Glutamatergic neuron (in vitro differentiated cells): ENCODE measurements around the gene NFIC. TPM values are rescaled to one million over a fixed set of nuclear protein-coding genes. Genes with fewer than 3 reads are reported as not detected.
"Not testable (repeated sequence)": the region's sequence is repeated elsewhere in the genome, so short reads cannot be mapped to it uniquely, and the experiment has no call there.

Source experiments
- DNase-seq: peaks from one replicate; pipeline ENCODE4 v3.0.0; 2022
- H3K27ac Mint-ChIP-seq: one replicate; pipeline ENCODE4 v1.8.0; 2020; ENCODE audit warnings: mild to moderate bottlenecking, mixed read lengths, inconsistent platforms; ENCODE audit not compliant: unreplicated experiment
- H3K27me3 Mint-ChIP-seq: one replicate; pipeline ENCODE4 v1.8.0; 2020; ENCODE audit warnings: mild to moderate bottlenecking, moderate library complexity, mixed read lengths, inconsistent platforms; ENCODE audit not compliant: unreplicated experiment
- H3K36me3 Mint-ChIP-seq: one replicate; pipeline ENCODE4 v1.8.0; 2020; ENCODE audit warnings: mild to moderate bottlenecking, mixed read lengths, inconsistent platforms; ENCODE audit not compliant: unreplicated experiment
- H3K4me1 Mint-ChIP-seq: one replicate; pipeline ENCODE4 v1.8.0; 2020; ENCODE audit warnings: mild to moderate bottlenecking, low read depth, mixed read lengths, inconsistent platforms; ENCODE audit not compliant: unreplicated experiment
- H3K4me3 Mint-ChIP-seq: one replicate; pipeline ENCODE4 v1.8.0; 2020; ENCODE audit warnings: mild to moderate bottlenecking, mixed read lengths, inconsistent platforms; ENCODE audit not compliant: unreplicated experiment
- H3K9me3 Mint-ChIP-seq: one replicate; pipeline ENCODE4 v1.8.0; 2020; ENCODE audit warnings: mild to moderate bottlenecking, moderate library complexity, mixed read lengths, inconsistent platforms; ENCODE audit not compliant: unreplicated experiment
- CTCF ChIP-seq: fragments of 200-600 bp; sonication (generic); IDR thresholded peaks from one replicate; pipeline ENCODE4 v1.5.0; 2021; ENCODE audit not compliant: partially characterized antibody, unreplicated experiment
- total RNA-seq: library from RNA; stranded (reverse); fragmentation: NEBNext Ultra II Directional; extraction: Animal tissue kit (Norgen Biotek cat#: 25700); gene quantifications from one replicate; pipeline ENCODE4 v1.2.1, GENCODE V29; 2021; ENCODE audit not compliant: unreplicated experiment

The NFIC gene
- total RNA-seq, 1 donor from 2014 or later, result 2.0 TPM

GRCh38 chr19:3392480-3392879 is 26.1 kb downstream of the NFIC start:
- no peaks in the 10 kb centered on the region for H3K9me3 Mint-ChIP-seq
- TF ChIP-seq CTCF, result no peak
- no peaks in the 10 kb centered on the region for H3K36me3 Mint-ChIP-seq
- peaks cover 6% of the 10 kb centered on the region for H3K27me3 Mint-ChIP-seq
- no peak overlapping the region for H3K4me3 Mint-ChIP-seq
- no peak overlapping the region for H3K27ac Mint-ChIP-seq
- DNase-seq, result no peak
- H3K4me1 Mint-ChIP-seq, result no peaks in the 10 kb centered on the region

- Mint-ChIP-seq H3K4me3 (no peak overlapping the region), H3K27ac (no peak overlapping the region), H3K27me3 (peaks cover 3% of the 10 kb centered on the region), H3K4me1 (no peaks in the 10 kb centered on the region), H3K36me3 (no peaks in the 10 kb centered on the region), H3K9me3 (no peaks in the 10 kb centered on the region)
- no peak for TF ChIP-seq CTCF
- no peak for DNase-seq
These were observed 30.5 kb downstream of the NFIC start for GRCh38 chr19:3396881-3397265.

- DNase-seq, result no peak
- Mint-ChIP-seq H3K4me3 (no peak overlapping the region), H3K27ac (no peak overlapping the region), H3K27me3 (peaks cover 5% of the 10 kb centered on the region), H3K36me3 (no peaks in the 10 kb centered on the region), H3K9me3 (no peaks in the 10 kb centered on the region), H3K4me1 (no peaks in the 10 kb centered on the region)
- TF ChIP-seq CTCF, result no peak
These were observed 31.1 kb downstream of the NFIC start for GRCh38 chr19:3397266-3398022.

- H3K4me1 Mint-ChIP-seq, result no peaks in the 10 kb centered on the region
- no peak for TF ChIP-seq CTCF
- H3K9me3 Mint-ChIP-seq, result no peaks in the 10 kb centered on the region
- H3K27me3 Mint-ChIP-seq, result peaks cover 5% of the 10 kb centered on the region
- DNase-seq, result no peak
- no peaks in the 10 kb centered on the region for H3K36me3 Mint-ChIP-seq
- H3K27ac Mint-ChIP-seq, result no peak overlapping the region
- no peak overlapping the region for H3K4me3 Mint-ChIP-seq
These were observed 31.9 kb downstream of the NFIC start for GRCh38 chr19:3398114-3398899.

GRCh38 chr19:3398900-3399278 is 32.5 kb downstream of the NFIC start:
- Mint-ChIP-seq H3K9me3 (no peaks in the 10 kb centered on the region), H3K27ac (no peak overlapping the region), H3K27me3 (peaks cover 5% of the 10 kb centered on the region), H3K36me3 (no peaks in the 10 kb centered on the region), H3K4me3 (no peak overlapping the region), H3K4me1 (no peaks in the 10 kb centered on the region)
- no peak for DNase-seq
- TF ChIP-seq CTCF, result no peak

- H3K4me1 Mint-ChIP-seq, H3K9me3 Mint-ChIP-seq, H3K27me3 Mint-ChIP-seq, DNase-seq, H3K4me3 Mint-ChIP-seq, H3K27ac Mint-ChIP-seq, H3K36me3 Mint-ChIP-seq: not testable (repeated sequence)
These were observed 32.9 kb downstream of the NFIC start for GRCh38 chr19:3399311-3399710.
